ENCODE results near the gene NAT8L.

Gene NAT8L

GRCh38 chr4:2060611-2061185 lies 1.6 kb downstream of the NAT8L start:
- POLR2A ChIA-PET: no interaction called here
- CTCF ChIA-PET: no interaction called here
- no peak overlapping the region for H3K4me3 ChIP-seq (ENCODE audit: low read depth, low read length)
- DNase-seq (ENCODE audit: low read depth, low spot score): no peak
- TF ChIP-seq CTCF (IDR thresholded peaks at IDR 0.05; ENCODE audit: insufficient read depth, low read length, missing control alignments): no peak

GRCh38 chr4:2061186-2062131 lies 2.3 kb downstream of the NAT8L start:
- no peak for DNase-seq (ENCODE audit: low read depth, low spot score)
- POLR2A ChIA-PET: no interaction called here
- CTCF ChIA-PET: no interaction called here
- no peak overlapping the region for H3K4me3 ChIP-seq (ENCODE audit: low read depth, low read length)
- no peak for TF ChIP-seq CTCF (IDR thresholded peaks at IDR 0.05; ENCODE audit: insufficient read depth, low read length, missing control alignments)

GRCh38 chr4:2062168-2062807 lies 3.2 kb downstream of the NAT8L start:
- H3K4me3 ChIP-seq (ENCODE audit: low read depth, low read length): no peak overlapping the region
- ChIA-PET POLR2A (no interaction called here), CTCF (no interaction called here)
- TF ChIP-seq CTCF (IDR thresholded peaks at IDR 0.05; ENCODE audit: insufficient read depth, low read length, missing control alignments): no peak
- DNase-seq (ENCODE audit: low read depth, low spot score): no peak

- H3K4me3 ChIP-seq (ENCODE audit: low read depth, low read length): no peak overlapping the region
- POLR2A ChIA-PET: no interaction called here
- CTCF ChIA-PET: no interaction called here
- TF ChIP-seq CTCF (IDR thresholded peaks at IDR 0.05; ENCODE audit: insufficient read depth, low read length, missing control alignments): no peak
- no peak for DNase-seq (ENCODE audit: low read depth, low spot score)
Measured at GRCh38 chr4:2062808-2063524, 3.8 kb downstream of the NAT8L start.

- ChIA-PET CTCF (no interaction called here), POLR2A (no interaction called here)
- no peak for TF ChIP-seq CTCF (IDR thresholded peaks at IDR 0.05; ENCODE audit: insufficient read depth, low read length, missing control alignments)
- DNase-seq (ENCODE audit: low read depth, low spot score): no peak
- no peak overlapping the region for H3K4me3 ChIP-seq (ENCODE audit: low read depth, low read length)
Measured at GRCh38 chr4:2063557-2064275, 4.6 kb downstream of the NAT8L start.

Measured in AG04449 (cell line).